ENCODE results near the gene CCDC9.

Gene CCDC9

DNA sequence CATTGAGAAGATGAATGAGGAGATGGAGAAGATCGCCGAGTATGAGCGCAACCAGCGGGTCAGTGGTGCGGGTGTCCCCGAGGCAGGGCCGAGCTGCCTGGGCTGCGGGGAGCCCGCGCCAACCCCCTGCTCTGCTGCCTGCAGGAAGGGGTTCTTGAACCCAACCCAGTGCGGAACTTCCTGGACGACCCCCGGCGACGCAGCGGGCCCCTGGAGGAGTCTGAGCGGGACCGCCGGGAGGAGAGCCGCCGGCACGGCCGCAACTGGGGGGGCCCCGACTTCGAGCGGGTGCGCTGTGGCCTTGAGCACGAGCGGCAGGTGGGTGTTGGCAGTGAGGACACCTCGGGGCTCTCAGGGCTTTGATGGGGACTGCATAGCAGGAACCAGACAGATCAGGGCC is 8.3 kb downstream of the CCDC9 start:
- no peak for DNase-seq (ENCODE audit: low read depth)
- H3K4me3 ChIP-seq (ENCODE audit: control insufficient read depth, low read depth, low read length) = no peak overlapping the region
- no peak for TF ChIP-seq CTCF (conservative IDR thresholded peaks at IDR 0.05; ENCODE audit: control insufficient read depth, insufficient read depth, low read depth, low read length)

- H3K4me3 ChIP-seq (ENCODE audit: control insufficient read depth, low read depth, low read length) = no peak overlapping the region
- DNase-seq (ENCODE audit: low read depth) = no peak
- TF ChIP-seq CTCF (conservative IDR thresholded peaks at IDR 0.05; ENCODE audit: control insufficient read depth, insufficient read depth, low read depth, low read length) = no peak
Observed at GRCh38 chr19:47266401-47266941, 10.1 kb downstream of the CCDC9 start.

DNA sequence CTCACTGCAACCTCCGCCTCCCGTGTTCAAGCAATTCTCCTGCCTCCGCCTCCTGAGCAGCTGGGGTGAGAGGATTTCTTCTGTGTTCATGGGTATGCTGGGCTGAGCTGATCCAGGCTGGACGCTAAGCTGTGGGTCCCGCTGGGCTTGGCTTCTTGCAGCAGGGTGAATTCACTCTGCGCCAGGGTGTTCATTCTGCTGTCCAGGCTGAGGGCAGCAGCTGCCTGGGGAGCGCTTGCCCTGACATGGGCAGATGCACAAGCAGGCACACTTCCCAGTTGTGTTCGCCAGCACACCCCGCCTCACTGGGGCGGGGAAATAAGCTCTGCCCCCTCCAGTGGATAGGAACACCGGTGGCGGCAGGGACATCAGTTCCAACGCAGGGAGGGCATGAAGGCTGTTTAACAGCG is 11.0 kb downstream of the CCDC9 start:
- H3K4me3 ChIP-seq (ENCODE audit: control insufficient read depth, low read depth, low read length) = no peak overlapping the region
- no peak for TF ChIP-seq CTCF (conservative IDR thresholded peaks at IDR 0.05; ENCODE audit: control insufficient read depth, insufficient read depth, low read depth, low read length)
- peak; percentile 16 for DNase-seq (ENCODE audit: low read depth)

DNA sequence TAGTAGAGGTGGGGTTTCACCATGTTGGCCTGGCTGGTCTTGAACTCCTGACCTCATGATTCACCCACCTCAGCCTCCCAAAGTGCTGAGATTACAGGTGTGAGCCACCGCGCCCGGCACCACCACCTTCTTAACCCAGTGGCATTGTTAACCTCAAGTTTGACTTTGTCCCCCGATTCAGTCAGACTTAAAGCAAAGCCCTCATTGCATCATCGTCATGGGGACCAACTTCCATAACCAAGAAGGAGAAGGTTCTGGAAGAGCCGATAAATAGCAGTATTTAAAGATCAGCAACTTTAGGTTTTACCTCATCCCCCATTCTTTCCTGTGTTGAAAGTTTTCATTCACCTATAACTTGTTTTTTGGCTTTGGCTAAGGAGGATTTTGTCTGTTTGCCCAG is 11.7 kb downstream of the CCDC9 start:
- no peak for TF ChIP-seq CTCF (conservative IDR thresholded peaks at IDR 0.05; ENCODE audit: control insufficient read depth, insufficient read depth, low read depth, low read length)

GRCh38 chr19:47269596-47269995 is 13.3 kb downstream of the CCDC9 start:
- DNase-seq (ENCODE audit: low read depth) = no peak
- no peak overlapping the region for H3K4me3 ChIP-seq (ENCODE audit: control insufficient read depth, low read depth, low read length)
- no peak for TF ChIP-seq CTCF (conservative IDR thresholded peaks at IDR 0.05; ENCODE audit: control insufficient read depth, insufficient read depth, low read depth, low read length)

More for the DNA sequence above, 11.7 kb downstream of the CCDC9 start:
- no peak overlapping the region for H3K4me3 ChIP-seq (ENCODE audit: control insufficient read depth, low read depth, low read length)
- DNase-seq (ENCODE audit: low read depth) = no peak

DNA sequence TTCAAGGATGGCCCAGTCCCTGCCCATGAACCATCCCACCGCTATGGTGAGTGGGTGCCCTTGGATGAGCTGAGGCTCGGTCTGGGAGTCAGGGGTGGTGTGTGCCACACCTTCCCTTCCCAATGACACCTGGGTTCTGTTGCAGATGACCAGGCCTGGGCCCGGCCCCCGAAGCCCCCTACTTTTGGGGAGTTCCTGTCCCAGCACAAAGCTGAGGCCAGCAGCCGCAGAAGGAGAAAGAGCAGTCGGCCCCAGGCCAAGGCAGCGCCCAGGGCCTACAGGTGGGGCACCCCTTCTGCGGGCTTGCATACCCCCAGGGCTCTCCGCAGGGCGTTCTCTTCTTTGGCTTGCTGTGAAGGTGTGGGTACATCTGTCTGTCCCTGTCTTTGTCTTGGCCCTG is 14.1 kb downstream of the CCDC9 start:
- no peak for TF ChIP-seq CTCF (conservative IDR thresholded peaks at IDR 0.05; ENCODE audit: control insufficient read depth, insufficient read depth, low read depth, low read length)
- DNase-seq (ENCODE audit: low read depth) = no peak
- H3K4me3 ChIP-seq (ENCODE audit: control insufficient read depth, low read depth, low read length) = no peak overlapping the region

DNA sequence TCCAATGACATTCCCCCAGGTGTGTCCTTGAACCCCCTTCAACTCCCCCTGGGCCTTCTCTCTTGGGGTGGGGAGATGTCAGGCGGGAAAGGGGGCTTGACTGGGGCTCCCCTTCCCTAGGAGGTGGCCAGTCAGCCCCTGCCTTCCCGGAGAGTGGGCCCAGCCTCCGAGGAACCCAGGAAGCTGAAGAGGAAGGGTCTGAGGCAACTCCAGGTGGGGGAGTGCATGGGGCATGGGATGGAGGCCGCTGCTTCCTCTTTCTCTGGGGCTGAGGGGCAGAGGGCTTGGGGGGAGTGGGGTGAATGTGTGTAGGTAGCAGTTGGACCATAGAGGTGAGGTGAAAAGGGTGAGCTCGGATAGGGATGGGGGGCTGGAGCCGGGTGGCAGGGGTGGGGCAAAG is 15.6 kb downstream of the CCDC9 start:
- no peak for TF ChIP-seq CTCF (conservative IDR thresholded peaks at IDR 0.05; ENCODE audit: control insufficient read depth, insufficient read depth, low read depth, low read length)
- DNase-seq (ENCODE audit: low read depth) = no peak
- H3K4me3 ChIP-seq (ENCODE audit: control insufficient read depth, low read depth, low read length) = no peak overlapping the region
